BLaER1 treated with 17β-estradiol and CSF1 and Interleukin-3, amounts not matched to agents 10 nM and 100 nM (cell line): ENCODE measurements around the gene CARD18.
A peak's percentile ranks its signal among the peaks of the same experiment; 100 is the strongest.

Source experiments
- H3K27ac ChIP-seq, 11 experiments: shearing (Covaris generic); formaldehyde crosslinking; 2 replicates each; pipeline ENCODE4 v1.8.1; 2022
- H3K27me3 ChIP-seq, 11 experiments: shearing (Covaris generic); formaldehyde crosslinking; 2 replicates each; pipeline ENCODE4 v1.8.1; 2022
- H3K36me3 ChIP-seq, 11 experiments: shearing (Covaris generic); formaldehyde crosslinking; 2 replicates each; pipeline ENCODE4 v1.8.1; 2022
- H3K4me1 ChIP-seq, 10 experiments: shearing (Covaris generic); formaldehyde crosslinking; 2 replicates each; pipeline ENCODE4 v1.8.1; 2022
- H3K4me2 ChIP-seq, 11 experiments: shearing (Covaris generic); formaldehyde crosslinking; 2 replicates each; pipeline ENCODE4 v1.8.1; 2022
- H3K4me3 ChIP-seq, 10 experiments: shearing (Covaris generic); formaldehyde crosslinking; 2 replicates each; pipeline ENCODE4 v1.8.1; 2022
- H3K9ac ChIP-seq, 11 experiments: shearing (Covaris generic); formaldehyde crosslinking; 2 replicates each; pipeline ENCODE4 v1.8.1; 2022
- H3K9me3 ChIP-seq, 11 experiments: shearing (Covaris generic); formaldehyde crosslinking; replicated peaks in 1 of 11; 2 replicates each; pipeline ENCODE4 v1.8.1; 2022
- H4K20me1 ChIP-seq, 11 experiments: shearing (Covaris generic); formaldehyde crosslinking; 2 replicates each; pipeline ENCODE4 v1.8.1; 2022
- Cebpa-rat ChIP-seq, 11 experiments: shearing (Covaris generic); IDR thresholded peaks; 2 replicates each; pipeline ENCODE4 v1.8.1; 2022

The CARD18 gene

GRCh38 chr11:105139669-105140068 lies at the start of gene CARD18:
CARD18 (minus strand) TSS chr11:105139769; CDS start chr11:105139726, 43 bp downstream.
- H3K36me3 ChIP-seq = no peaks in the 10 kb centered on the region
- H3K9ac ChIP-seq = no peak within 1 kb of the TSS
- no peaks in the 10 kb centered on the region for H4K20me1 ChIP-seq

GRCh38 chr11:105183987-105184386 lies 44.4 kb upstream of the CARD18 start:
- H3K9me3 ChIP-seq = peaks cover 0 to 34% (median 0%) of the 10 kb centered on the region in 11 experiments; a peak in 6 of 22 replicates
- H3K27me3 ChIP-seq = no peaks in the 10 kb centered on the region
- H3K4me1 ChIP-seq = peaks cover 0 to 52% (median 9%) of the 10 kb centered on the region in 10 experiments; a peak in 11 of 20 replicates
- H4K20me1 ChIP-seq = no peaks in the 10 kb centered on the region
- TF ChIP-seq Cebpa-rat (IDR thresholded peaks at IDR 0.05) = no peak
- no peak overlapping the region for H3K4me3 ChIP-seq
- peak overlapping the region in 3 of 11 experiments; percentile 9 to 69 (median 53); a peak in 4 of 22 replicates for H3K4me2 ChIP-seq
- H3K36me3 ChIP-seq = no peaks in the 10 kb centered on the region; a peak in 1 of 22 replicates
- peak overlapping the region in 3 of 11 experiments; percentile 83 to 88 (median 85); a peak in 3 of 22 replicates for H3K27ac ChIP-seq
- no peak overlapping the region for H3K9ac ChIP-seq

More at GRCh38 chr11:105139669-105140068, at the start of gene CARD18:
- no peaks in the 10 kb centered on the region for H3K27me3 ChIP-seq
- peaks cover 0 to 12% (median 0%) of the 10 kb centered on the region in 11 experiments; a peak in 5 of 22 replicates for H3K9me3 ChIP-seq
- H3K4me1 ChIP-seq = no peaks in the 10 kb centered on the region
- H3K27ac ChIP-seq = no peak within 1 kb of the TSS
- H3K4me2 ChIP-seq = no peak within 1 kb of the TSS
- H3K4me3 ChIP-seq = no peak within 1 kb of the TSS
- TF ChIP-seq Cebpa-rat (IDR thresholded peaks at IDR 0.05) = no peak

- Histone ChIP-seq H3K36me3 (no peaks in the 10 kb centered on the region), H3K9ac (no peak overlapping the region), H3K9me3 (peaks cover 0 to 35% (median 0%) of the 10 kb centered on the region in 11 experiments; a peak in 6 of 22 replicates), H3K4me2 (peak overlapping the region in 4 of 11 experiments; percentile 9 to 69 (median 32); a peak in 4 of 22 replicates), H4K20me1 (no peaks in the 10 kb centered on the region), H3K4me1 (peaks cover 0 to 47% (median 8%) of the 10 kb centered on the region in 10 experiments; a peak in 11 of 20 replicates), H3K4me3 (no peak overlapping the region), H3K27me3 (no peaks in the 10 kb centered on the region), H3K27ac (peak overlapping the region in 6 of 11 experiments; percentile 40 to 89 (median 84); a peak in 5 of 22 replicates)
- TF ChIP-seq Cebpa-rat (IDR thresholded peaks at IDR 0.05) = no peak
Measured at GRCh38 chr11:105183426-105183825, 43.9 kb upstream of the CARD18 start.

GRCh38 chr11:105181521-105181920 lies 42.0 kb upstream of the CARD18 start:
- H3K9me3 ChIP-seq = peaks cover 0 to 32% (median 0%) of the 10 kb centered on the region in 11 experiments; a peak in 6 of 22 replicates
- H3K4me2 ChIP-seq = peak overlapping the region in 7 of 11 experiments; percentile 15 to 72 (median 52); a peak in 14 of 22 replicates
- no peak overlapping the region for H3K4me3 ChIP-seq
- H4K20me1 ChIP-seq = no peaks in the 10 kb centered on the region
- peak overlapping the region in 6 of 11 experiments; percentile 6 to 79 (median 55); a peak in 8 of 22 replicates for H3K9ac ChIP-seq
- peak in 3 of 11 experiments; percentile 33 to 68 (median 47); a peak in 4 of 22 replicates for TF ChIP-seq Cebpa-rat (IDR thresholded peaks at IDR 0.05)
- H3K36me3 ChIP-seq = no peaks in the 10 kb centered on the region; a peak in 1 of 22 replicates
- peaks cover 0 to 45% (median 8%) of the 10 kb centered on the region in 10 experiments; a peak in 11 of 20 replicates for H3K4me1 ChIP-seq
- no peaks in the 10 kb centered on the region for H3K27me3 ChIP-seq
- H3K27ac ChIP-seq = peak overlapping the region in 8 of 11 experiments; percentile 48 to 89 (median 81); a peak in 16 of 22 replicates

- Histone ChIP-seq H3K9me3 (peaks cover 0 to 32% (median 0%) of the 10 kb centered on the region in 11 experiments; a peak in 6 of 22 replicates), H3K4me3 (no peak overlapping the region), H3K4me2 (peak overlapping the region in 4 of 11 experiments; percentile 29 to 69 (median 51); a peak in 7 of 22 replicates), H3K9ac (peak overlapping the region in 5 of 11 experiments; percentile 44 to 79 (median 59); a peak in 10 of 22 replicates), H3K4me1 (peaks cover 0 to 45% (median 8%) of the 10 kb centered on the region in 10 experiments; a peak in 11 of 20 replicates), H3K27ac (peak overlapping the region in 8 of 11 experiments; percentile 48 to 89 (median 81); a peak in 16 of 22 replicates), H4K20me1 (no peaks in the 10 kb centered on the region), H3K27me3 (no peaks in the 10 kb centered on the region), H3K36me3 (no peaks in the 10 kb centered on the region; a peak in 1 of 22 replicates)
- no peak for TF ChIP-seq Cebpa-rat (IDR thresholded peaks at IDR 0.05)
Measured at GRCh38 chr11:105181100-105181499, 41.5 kb upstream of the CARD18 start.

GRCh38 chr11:105179542-105180278 lies 40.1 kb upstream of the CARD18 start:
- Histone ChIP-seq H3K4me3 (no peak overlapping the region), H3K27ac (peak overlapping the region in 4 of 11 experiments; percentile 77 to 88 (median 84); a peak in 7 of 22 replicates), H3K9ac (no peak overlapping the region), H3K36me3 (no peaks in the 10 kb centered on the region; a peak in 1 of 22 replicates), H3K4me1 (peaks cover 0 to 43% (median 8%) of the 10 kb centered on the region in 10 experiments; a peak in 11 of 20 replicates), H3K4me2 (no peak overlapping the region), H3K9me3 (peaks cover 0 to 32% (median 0%) of the 10 kb centered on the region in 11 experiments; a peak in 6 of 22 replicates), H4K20me1 (no peaks in the 10 kb centered on the region), H3K27me3 (no peaks in the 10 kb centered on the region)
- no peak for TF ChIP-seq Cebpa-rat (IDR thresholded peaks at IDR 0.05)

- H3K9ac ChIP-seq = no peak overlapping the region
- H3K9me3 ChIP-seq = peaks cover 0 to 31% (median 0%) of the 10 kb centered on the region in 11 experiments; a peak in 6 of 22 replicates
Measured at GRCh38 chr11:105177658-105178057, 38.1 kb upstream of the CARD18 start.

GRCh38 chr11:105168457-105168856 lies 28.9 kb upstream of the CARD18 start:
- Histone ChIP-seq H3K9ac (no peak overlapping the region), H3K27ac (no peak overlapping the region), H3K9me3 (peaks cover 0 to 22% (median 0%) of the 10 kb centered on the region in 11 experiments; a peak in 7 of 22 replicates), H4K20me1 (no peaks in the 10 kb centered on the region), H3K4me2 (no peak overlapping the region), H3K4me1 (no peaks in the 10 kb centered on the region), H3K36me3 (no peaks in the 10 kb centered on the region), H3K4me3 (no peak overlapping the region), H3K27me3 (no peaks in the 10 kb centered on the region)
- no peak for TF ChIP-seq Cebpa-rat (IDR thresholded peaks at IDR 0.05)

More at GRCh38 chr11:105177658-105178057, 38.1 kb upstream of the CARD18 start:
- Histone ChIP-seq H3K27me3 (no peaks in the 10 kb centered on the region), H3K4me2 (0 out of 22 replicates have a peak overlapping the region, but pooled peaks of 2 of the 11 experiments have one; percentile 6 to 11), H3K27ac (peak overlapping the region in 2 of 11 experiments; percentile 3 to 22; a peak in 2 of 22 replicates), H3K36me3 (no peaks in the 10 kb centered on the region; a peak in 1 of 22 replicates), H3K4me1 (peaks cover 0 to 27% (median 8%) of the 10 kb centered on the region in 10 experiments; a peak in 11 of 20 replicates), H3K4me3 (no peak overlapping the region), H4K20me1 (no peaks in the 10 kb centered on the region)
- no peak for TF ChIP-seq Cebpa-rat (IDR thresholded peaks at IDR 0.05)
